Measurements from ENCODE around the gene SYNPO. TPM values are rescaled to one million over a fixed set of nuclear protein-coding genes. Genes with fewer than 3 reads are reported as not detected.

Gene SYNPO
- total RNA-seq, 4 donors from 2014 or later, result 3.8 to 8.5 (median 4.2) TPM

DNA sequence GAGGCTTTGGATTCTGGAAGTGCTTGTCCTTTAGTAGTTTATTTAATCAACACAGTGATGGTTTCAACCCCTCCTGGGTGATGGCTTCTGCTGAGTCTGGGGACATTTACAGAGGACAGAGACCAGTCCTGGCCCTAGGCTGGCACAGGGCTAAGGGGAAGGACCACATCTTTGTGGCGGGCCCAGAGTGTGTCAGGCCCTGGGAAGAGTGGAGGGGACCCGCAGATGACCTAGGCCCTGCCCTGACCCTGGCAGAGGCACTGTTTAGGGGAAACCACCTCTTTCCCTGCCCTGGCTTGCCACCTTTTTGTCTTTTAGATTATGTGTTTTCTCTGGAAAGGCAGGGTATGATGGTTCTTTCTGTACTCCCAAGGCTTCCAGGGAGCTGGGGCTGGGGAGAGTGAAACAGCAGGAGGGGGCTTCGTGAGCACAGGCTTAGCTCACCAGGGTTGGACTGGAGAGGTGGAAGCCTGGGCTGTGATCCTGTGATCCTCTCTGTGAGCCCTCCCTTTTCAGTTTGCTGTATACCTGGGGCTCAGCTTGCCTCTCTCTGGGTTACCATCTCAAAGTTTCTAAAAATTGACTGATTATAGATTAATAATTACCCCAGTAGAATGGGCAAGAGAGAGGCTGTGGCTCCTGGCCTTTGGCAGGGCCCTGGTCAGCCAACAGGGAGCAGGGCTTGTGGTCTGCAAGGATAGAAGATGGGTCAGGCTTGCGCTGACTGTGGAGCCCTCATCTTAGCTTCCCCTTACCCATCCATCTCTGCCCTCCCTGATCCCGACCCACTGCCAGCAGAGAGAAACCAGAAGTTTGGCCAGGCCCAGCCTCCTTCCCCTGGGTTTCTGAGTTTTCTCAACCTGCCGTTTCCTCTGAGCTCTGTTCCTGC lies 1.7 kb upstream of the SYNPO start:
- no peak for TF ChIP-seq POLR2A (IDR thresholded peaks at IDR 0.05)
- no peak for TF ChIP-seq CTCF (IDR thresholded peaks at IDR 0.05)
- WGBS, 2 donors, result 62 to 79% methylated on average over 6 of the region's 6 CpGs
- H3K4me3 ChIP-seq (ENCODE audit: low read depth, poor library complexity, severe bottlenecking), result no peak overlapping the region
- DNase-seq (ENCODE audit: low spot score in 2 of 2), result no peak
- intact Hi-C loops (cut with DNase I; ENCODE audit: low total_unique reads), result no loop called here

DNA sequence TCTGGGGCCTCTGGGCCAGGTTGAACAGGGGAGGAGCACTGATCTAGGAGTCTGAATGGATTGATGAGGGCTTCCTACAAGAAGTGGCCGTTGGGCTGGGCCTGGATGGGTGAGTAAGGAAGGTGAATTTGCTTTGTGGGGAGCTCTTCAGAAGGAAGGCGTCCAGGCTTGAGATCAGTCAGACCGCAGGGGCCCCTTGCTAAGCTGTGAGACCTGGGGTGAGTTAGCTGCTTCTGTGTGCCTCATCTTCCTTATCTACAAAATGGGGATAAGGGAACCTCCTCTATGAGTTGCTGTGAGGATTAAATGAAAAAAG lies 1.1 kb upstream of the SYNPO start:
- TF ChIP-seq POLR2A (IDR thresholded peaks at IDR 0.05), result no peak
- TF ChIP-seq CTCF (IDR thresholded peaks at IDR 0.05), result no peak
- H3K4me3 ChIP-seq (ENCODE audit: low read depth, poor library complexity, severe bottlenecking), result no peak overlapping the region
- 91 to 94% methylated on average over 3 of the region's 3 CpGs for WGBS, 2 donors
- DNase-seq (ENCODE audit: low spot score in 2 of 2), result no peak
- intact Hi-C loops (cut with DNase I; ENCODE audit: low total_unique reads), result no loop called here

DNA sequence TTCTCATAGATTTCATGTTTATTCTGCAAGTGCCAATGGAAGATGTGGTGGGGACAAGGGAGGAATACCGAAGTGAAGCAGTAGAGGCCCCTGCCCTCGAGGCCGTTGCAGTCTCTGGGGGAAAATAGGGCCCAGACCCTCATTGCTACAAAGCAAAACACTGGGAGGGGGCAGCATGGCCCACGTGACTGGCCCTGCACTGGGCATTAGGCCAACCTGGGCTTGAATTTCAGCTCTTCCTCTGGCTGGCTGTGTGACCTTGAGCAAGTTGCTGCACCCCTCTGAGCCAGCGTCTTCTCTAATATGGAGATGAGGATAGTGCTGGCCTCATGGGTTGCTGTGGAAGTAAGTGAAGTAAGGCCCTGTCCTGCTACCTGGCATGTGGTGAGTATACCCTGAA lies 709 bp upstream of the SYNPO start:
- TF ChIP-seq CTCF (IDR thresholded peaks at IDR 0.05) (no peak), POLR2A (IDR thresholded peaks at IDR 0.05) (no peak)
- intact Hi-C loops (cut with DNase I; ENCODE audit: low total_unique reads), result no loop called here
- DNase-seq (ENCODE audit: low spot score in 2 of 2), result no peak
- 54 to 62% methylated on average over 5 of the region's 5 CpGs for WGBS, 2 donors
- no peak overlapping the region for H3K4me3 ChIP-seq (ENCODE audit: low read depth, poor library complexity, severe bottlenecking)

GRCh38 chr5:150641006-150641570 lies 628 bp downstream of the SYNPO start:
- DNase-seq (ENCODE audit: low spot score in 2 of 2), result no peak
- TF ChIP-seq CTCF (IDR thresholded peaks at IDR 0.05) (no peak), POLR2A (IDR thresholded peaks at IDR 0.05) (no peak)
- intact Hi-C loops (cut with DNase I; ENCODE audit: low total_unique reads), result no loop called here
- H3K4me3 ChIP-seq (ENCODE audit: low read depth, poor library complexity, severe bottlenecking), result no peak overlapping the region
- WGBS, 2 donors, result 56 to 63% methylated on average over 9 of the region's 9 CpGs

GRCh38 chr5:150641824-150642566 lies 1.5 kb downstream of the SYNPO start:
- DNase-seq (ENCODE audit: low spot score in 2 of 2), result no peak
- intact Hi-C loops (cut with DNase I; ENCODE audit: low total_unique reads), result no loop called here
- 77 to 80% methylated on average over 5 of the region's 5 CpGs for WGBS, 2 donors
- no peak for TF ChIP-seq CTCF (IDR thresholded peaks at IDR 0.05)
- no peak for TF ChIP-seq POLR2A (IDR thresholded peaks at IDR 0.05)
- no peak overlapping the region for H3K4me3 ChIP-seq (ENCODE audit: low read depth, poor library complexity, severe bottlenecking)
